Small intestine (tissue), 7 donors: ENCODE results near the gene BRINP1. TPM values are rescaled to one million over a fixed set of nuclear protein-coding genes. Genes with fewer than 3 reads are reported as not detected.

Experiments
- DNase-seq, 2 donors: peaks; one replicate each; pipeline versions ENCODE4 v3.0.0 to v3.0.0-alpha.2; 2013
- FAIRE-seq: peaks from 2 replicates; lab custom pipeline; 2012; peaks lifted over from hg19 to GRCh38; lab: Jason Lieb, UNC
- H3K27ac ChIP-seq, 3 donors: one replicate each; pipeline ENCODE4 v1.5.1; 2013; ENCODE audit warnings: low read length in 2 of 3, mild to moderate bottlenecking in 2 of 3, control low read depth in 1 of 3, inconsistent platforms in 1 of 3, low read depth in 1 of 3, moderate library complexity in 1 of 3
- H3K27me3 ChIP-seq, 3 donors: one replicate each; pipeline ENCODE4 v1.6.1; 2013; ENCODE audit warnings: low read length in 3 of 3, inconsistent platforms in 1 of 3; ENCODE audit not compliant: control insufficient read depth in 3 of 3, insufficient read depth in 3 of 3
- H3K36me3 ChIP-seq, 3 donors: one replicate each; pipeline ENCODE4 v1.6.1; 2013; ENCODE audit warnings: low read length in 3 of 3, inconsistent platforms in 1 of 3, low read depth in 1 of 3, mild to moderate bottlenecking in 1 of 3, moderate library complexity in 1 of 3; ENCODE audit not compliant: control insufficient read depth in 3 of 3, insufficient read depth in 2 of 3
- H3K4me1 ChIP-seq, 3 donors: one replicate each; pipeline ENCODE4 v1.6.1; 2013; ENCODE audit warnings: low read length in 2 of 3, inconsistent platforms in 1 of 3, low read depth in 1 of 3, mild to moderate bottlenecking in 1 of 3, moderate library complexity in 1 of 3; ENCODE audit not compliant: control insufficient read depth in 3 of 3, insufficient read depth in 2 of 3
- H3K4me3 ChIP-seq, 3 donors: one replicate each; pipeline ENCODE4 v1.5.1; 2013; ENCODE audit warnings: low read length in 3 of 3, control low read depth in 1 of 3, inconsistent platforms in 1 of 3, low read depth in 1 of 3, mild to moderate bottlenecking in 1 of 3, moderate library complexity in 1 of 3
- H3K9me3 ChIP-seq, 2 donors: one replicate each; pipeline ENCODE4 v1.6.1; 2013; ENCODE audit warnings: low read depth in 1 of 2, low read length in 1 of 2; ENCODE audit not compliant: control insufficient read depth in 2 of 2, insufficient read depth in 1 of 2
- WGBS, 3 donors: extraction: QIAGEN DNeasy Blood & Tissue Kit; methylation state at CpG; one replicate each; pipeline ENCODE4 v1.1.7; 2013; 5-methylcytosine and 5-hydroxymethylcytosine counted together
- polyA plus RNA-seq, 4 donors: library from polyadenylated mRNA; stranded (reverse) in 3 of 4; unstranded in 1 of 4; fragments of 200-250 nt in 3 of 4; fragments of 120-200 nt in 1 of 4; gene quantifications; one replicate each; pipeline versions ENCODE4 v1.2.1 to v1.2.3, GENCODE V29; 2013
- donor health status: healthy with polysubstance abuse.
- donor health status: control.
- donor health status: control.
- donor health status: Bipolar disorder and iron deficiency.
- donor health status: healthy.

Gene BRINP1
- polyA plus RNA-seq, 4 donors, result 0.19 to 2.3 TPM; not detected in 2

GRCh38 chr9:119218293-119218692 is 150.9 kb downstream of the BRINP1 start:
- DNase-seq (peak; percentile 1 to 13), FAIRE-seq (no peak)
- Histone ChIP-seq H3K27me3 (no peaks in the 10 kb centered on the region), H3K9me3 (no peaks in the 10 kb centered on the region), H3K4me1 (no peaks in the 10 kb centered on the region), H3K36me3 (no peaks in the 10 kb centered on the region), H3K27ac (no peak overlapping the region), H3K4me3 (no peak overlapping the region)
- 32 to 48% (median 36%) methylated on average over 7 of the region's 7 CpGs for WGBS, 3 donors

DNA sequence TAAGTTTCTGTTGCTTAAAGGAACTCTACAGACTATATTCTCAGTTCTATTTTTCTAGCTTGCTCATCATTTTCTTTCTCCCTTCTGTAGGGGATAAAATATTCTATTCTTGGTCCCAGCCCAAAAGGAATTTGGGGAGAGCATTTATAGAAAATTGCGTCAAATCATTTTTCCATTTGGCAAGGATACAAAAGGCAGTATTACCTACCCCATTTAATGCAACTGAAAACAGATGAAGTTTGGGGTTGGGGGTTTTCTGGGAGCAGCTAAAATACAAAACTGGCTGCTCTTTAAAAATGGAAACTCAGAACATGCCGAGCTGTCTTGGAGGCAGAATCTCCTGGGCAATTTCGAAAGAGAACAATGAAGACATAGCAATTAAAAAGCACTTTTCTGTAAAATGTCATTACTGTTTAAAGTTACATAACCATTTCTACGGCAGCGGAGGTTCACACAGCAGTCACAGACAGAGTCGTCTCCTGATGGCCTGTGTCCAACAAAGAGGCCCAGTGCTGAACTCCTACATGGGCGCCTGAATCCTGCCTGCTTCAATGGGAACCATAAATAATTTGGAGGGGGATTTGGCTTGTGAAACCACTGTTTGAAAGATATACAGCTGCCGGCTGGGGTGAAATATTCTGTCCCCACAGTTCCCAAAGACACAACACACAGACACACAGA is 152.4 kb downstream of the BRINP1 start:
- WGBS, 3 donors, result 56 to 75% (median 71%) methylated on average over 8 of the region's 8 CpGs
- FAIRE-seq, result no peak
- DNase-seq, result peak in 1 of 2 donors; percentile 1

DNA sequence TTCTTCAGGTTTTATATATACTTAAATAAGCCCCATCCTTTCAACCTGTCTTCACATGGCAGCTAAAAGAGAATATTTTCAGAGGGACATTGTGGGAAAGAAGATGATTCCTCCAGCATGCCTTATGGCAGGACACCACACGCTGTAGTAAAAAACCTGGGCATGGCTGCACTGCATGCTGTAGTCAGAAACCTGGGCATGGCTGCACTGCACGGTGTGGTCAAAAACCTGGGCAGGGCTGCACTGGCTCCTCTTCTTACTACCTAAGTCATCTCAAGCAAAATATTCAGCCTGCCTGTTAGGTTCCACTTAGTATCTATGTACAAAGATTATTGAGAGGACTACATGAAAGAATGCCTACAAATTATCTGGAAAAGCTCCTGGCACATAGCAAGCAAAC is 153.6 kb downstream of the BRINP1 start:
- WGBS, 3 donors, result 85 to 94% (median 89%) methylated on average over 2 of the region's 2 CpGs
- Histone ChIP-seq H3K27me3 (no peaks in the 10 kb centered on the region), H3K4me3 (no peak overlapping the region), H3K9me3 (no peaks in the 10 kb centered on the region), H3K27ac (no peak overlapping the region), H3K4me1 (no peaks in the 10 kb centered on the region), H3K36me3 (no peaks in the 10 kb centered on the region)
- DNase-seq, result no peak
- FAIRE-seq, result no peak

More for the DNA sequence above, 152.4 kb downstream of the BRINP1 start:
- Histone ChIP-seq H3K27me3 (no peaks in the 10 kb centered on the region), H3K4me1 (no peaks in the 10 kb centered on the region), H3K27ac (no peak overlapping the region), H3K4me3 (no peak overlapping the region), H3K9me3 (no peaks in the 10 kb centered on the region), H3K36me3 (no peaks in the 10 kb centered on the region)

DNA sequence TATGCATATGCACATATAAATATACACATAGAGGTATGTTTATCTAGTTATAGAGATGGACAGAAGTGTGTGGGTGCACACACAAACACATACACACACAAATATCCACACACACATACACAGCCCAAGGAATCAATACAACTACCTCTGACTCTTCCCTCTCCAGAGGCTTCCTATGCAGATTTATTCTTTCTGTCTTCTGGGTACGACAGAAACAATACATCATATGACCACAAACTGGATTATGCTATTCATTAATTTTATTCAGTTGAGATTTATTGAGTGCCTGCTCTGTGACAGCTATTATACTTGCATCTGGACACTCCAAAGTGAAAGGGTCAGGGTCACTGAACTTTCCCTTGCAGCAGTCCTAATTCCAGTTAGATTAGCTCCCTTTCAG is 155.8 kb downstream of the BRINP1 start:
- Histone ChIP-seq H3K4me3 (no peak overlapping the region), H3K4me1 (no peaks in the 10 kb centered on the region), H3K9me3 (no peaks in the 10 kb centered on the region), H3K36me3 (no peaks in the 10 kb centered on the region), H3K27me3 (no peaks in the 10 kb centered on the region), H3K27ac (no peak overlapping the region)
- FAIRE-seq (no peak), DNase-seq (no peak)
- 46 to 71% (median 58%) methylated on average over 1 of the region's 1 CpG for WGBS, 3 donors

DNA sequence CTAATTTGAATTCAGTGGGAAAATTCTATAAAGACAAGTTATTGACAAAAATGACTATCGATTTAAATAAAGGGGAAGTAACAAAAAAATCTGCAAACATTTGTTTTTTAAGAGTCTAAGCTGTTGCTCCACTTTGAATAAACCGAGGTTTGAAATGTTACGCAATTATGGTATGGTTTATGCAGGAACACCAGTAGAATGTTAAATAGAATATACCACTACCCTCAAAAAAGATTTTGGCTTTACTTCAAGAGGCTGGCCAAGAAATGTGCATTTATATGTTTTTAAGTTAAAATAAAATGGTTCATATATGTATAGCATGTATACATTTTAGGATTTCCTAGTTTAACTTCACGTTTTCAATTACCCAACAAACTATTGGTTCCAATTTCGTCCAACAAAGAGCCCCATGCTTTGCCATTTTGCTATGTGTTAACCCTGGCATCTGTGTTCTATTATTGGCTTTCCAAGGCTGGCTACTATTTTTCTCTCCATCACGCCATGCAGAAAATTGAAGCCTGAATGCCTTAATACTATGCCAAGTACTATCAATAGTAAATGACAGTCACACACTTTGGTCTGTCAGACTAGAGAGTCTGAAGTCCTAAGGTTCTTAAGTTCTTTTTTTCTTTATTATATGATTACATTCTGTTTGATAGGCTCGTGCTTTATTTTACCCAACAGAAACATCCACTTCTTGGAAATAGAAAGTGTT is 171.2 kb downstream of the BRINP1 start:
- 71 to 85% (median 80%) methylated on average over 7 of the region's 7 CpGs for WGBS, 3 donors
- Histone ChIP-seq H3K27me3 (no peaks in the 10 kb centered on the region), H3K36me3 (no peaks in the 10 kb centered on the region), H3K4me3 (no peak overlapping the region), H3K4me1 (no peaks in the 10 kb centered on the region), H3K9me3 (no peaks in the 10 kb centered on the region), H3K27ac (no peak overlapping the region)
- FAIRE-seq (no peak), DNase-seq (no peak)

DNA sequence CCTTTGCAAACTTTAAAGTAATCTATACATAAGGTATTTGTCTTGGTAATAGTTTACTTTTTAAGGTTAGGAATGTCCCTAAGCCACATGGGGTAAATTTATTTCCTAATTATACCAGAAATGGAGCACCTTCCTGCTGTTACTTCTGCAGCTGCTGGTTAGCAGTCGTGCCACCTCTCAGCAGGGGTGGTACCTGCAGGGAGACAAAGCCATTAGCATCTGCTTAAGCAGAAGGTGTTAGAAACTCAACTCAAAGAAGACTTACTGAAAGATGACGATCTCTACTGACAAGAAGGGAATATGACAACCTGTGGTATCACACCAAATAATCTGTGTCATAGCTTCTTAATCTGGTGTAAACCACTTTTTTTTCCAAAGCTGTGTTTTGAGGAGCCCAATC is 173.7 kb downstream of the BRINP1 start:
- no peaks in the 10 kb centered on the region for H3K27me3 ChIP-seq
- no peaks in the 10 kb centered on the region for H3K36me3 ChIP-seq
- no peaks in the 10 kb centered on the region for H3K9me3 ChIP-seq
- WGBS, 3 donors, result 21 to 31% (median 30%) methylated on average over 2 of the region's 2 CpGs
- H3K4me3 ChIP-seq, result no peak overlapping the region
- no peaks in the 10 kb centered on the region for H3K4me1 ChIP-seq
- H3K27ac ChIP-seq, result no peak overlapping the region
- DNase-seq (no peak), FAIRE-seq (no peak)

DNA sequence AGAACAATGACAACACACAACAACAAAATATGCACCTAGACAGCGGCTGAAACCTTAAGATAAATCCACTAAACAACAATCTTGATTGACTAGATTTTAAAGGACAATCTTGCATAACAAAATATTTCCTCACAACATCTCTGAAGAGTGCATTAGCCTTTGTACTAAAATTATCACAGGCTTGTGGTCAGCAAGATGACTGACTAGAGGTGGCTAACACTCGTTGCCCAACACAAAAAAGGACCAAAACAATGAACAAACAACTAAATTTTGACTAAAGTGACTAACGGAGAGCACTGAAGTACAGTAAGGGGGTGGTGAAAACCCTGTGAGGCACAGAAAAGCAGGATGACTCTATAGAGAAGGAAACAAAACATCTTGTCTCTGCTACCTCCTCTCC is 183.9 kb downstream of the BRINP1 start:
- DNase-seq (no peak), FAIRE-seq (no peak)
- Histone ChIP-seq H3K4me1 (no peaks in the 10 kb centered on the region), H3K36me3 (no peaks in the 10 kb centered on the region), H3K9me3 (peaks cover 0 to 5% of the 10 kb centered on the region in 2 donors), H3K4me3 (no peak overlapping the region), H3K27ac (no peak overlapping the region), H3K27me3 (no peaks in the 10 kb centered on the region)
- 50 to 69% (median 55%) methylated on average over 3 of the region's 3 CpGs for WGBS, 3 donors

DNA sequence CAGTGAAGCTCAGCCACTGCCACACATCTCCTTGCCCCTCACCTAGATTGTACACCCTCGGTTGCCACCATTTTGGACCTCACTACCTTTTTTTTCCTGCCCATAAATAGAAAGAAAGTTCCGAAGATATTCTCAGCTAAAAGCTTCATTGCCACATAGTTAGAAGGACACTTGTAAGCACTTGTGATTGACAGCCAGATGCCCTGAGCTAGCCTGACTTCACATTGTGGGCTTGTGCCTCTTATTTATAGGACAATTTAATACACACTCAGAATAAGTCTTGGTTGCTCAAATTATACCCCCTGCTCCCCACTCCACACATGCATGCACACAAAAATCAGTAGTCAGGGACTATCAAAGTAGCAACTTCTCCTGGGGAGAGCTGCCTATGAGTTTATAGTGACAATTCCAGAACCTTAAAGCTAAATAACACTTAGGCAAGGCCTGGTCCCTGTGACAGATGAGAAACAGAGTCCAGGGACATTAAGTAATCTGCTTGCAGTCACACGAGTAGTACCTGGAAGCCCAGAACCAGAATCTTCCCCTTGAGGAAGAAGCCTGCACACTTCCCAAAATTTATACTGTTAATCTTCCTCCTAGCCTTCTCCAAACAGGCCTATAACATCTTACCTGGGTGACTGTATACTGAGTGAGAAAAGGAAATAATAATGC is 184.8 kb downstream of the BRINP1 start:
- peaks cover 0 to 5% of the 10 kb centered on the region in 2 donors for H3K9me3 ChIP-seq
- no peaks in the 10 kb centered on the region for H3K36me3 ChIP-seq
- H3K27ac ChIP-seq, result no peak overlapping the region
- no peaks in the 10 kb centered on the region for H3K4me1 ChIP-seq
- 73 to 77% (median 74%) methylated on average over 3 of the region's 3 CpGs for WGBS, 3 donors
- H3K4me3 ChIP-seq, result no peak overlapping the region
- DNase-seq (no peak), FAIRE-seq (no peak)
- no peaks in the 10 kb centered on the region for H3K27me3 ChIP-seq
